Measurements from ENCODE around the gene TVP23C. TPM values are rescaled to one million over a fixed set of nuclear protein-coding genes. Genes with fewer than 3 reads are reported as not detected.

The TVP23C gene
- total RNA-seq, 1 experiment from 2014 or later = 45.5 TPM

GRCh38 chr17:15469260-15469659 lies 94.0 kb downstream of the TVP23C start:
- DNase-seq = no peak
- Histone ChIP-seq H2AFZ (no peak overlapping the region), H3K9me2 (ENCODE audit: insufficient read depth) (no peaks in the 10 kb centered on the region), H3K36me3 (ENCODE audit: low read depth) (no peaks in the 10 kb centered on the region), H3K4me3 (no peak overlapping the region), H3K27me3 (ENCODE audit: insufficient read depth, low read depth) (no peaks in the 10 kb centered on the region), H3K9me3 (ENCODE audit: insufficient read depth, low read depth) (no peaks in the 10 kb centered on the region), H3K4me2 (no peak overlapping the region), H3K79me2 (ENCODE audit: low read depth) (no peaks in the 10 kb centered on the region), H3K4me1 (replicated peaks; ENCODE audit: insufficient read depth) (no peaks in the 10 kb centered on the region), H3F3A (ENCODE audit: insufficient read depth, low read depth) (no peaks in the 10 kb centered on the region), H4K20me1 (ENCODE audit: insufficient read depth) (no peaks in the 10 kb centered on the region), H3K27ac (no peak overlapping the region)
- BruUV-seq (replicated peaks) = no TSS peak
- ChIA-PET CTCF (no interaction called here), POLR2A (ENCODE audit: unreplicated experiment) (no interaction called here)
- no peak for TF ChIP-seq CTCF (conservative IDR thresholded peaks at IDR 0.05)
- TF ChIP-seq EZH2 (IDR thresholded peaks at IDR 0.05; ENCODE audit: low read depth) = no peak
- intact Hi-C loops (cut with micrococcal nuclease; ENCODE audit: unreplicated experiment) = no loop called here

- no peak for DNase-seq
- no peaks in the 10 kb centered on the region for H3F3A ChIP-seq (ENCODE audit: insufficient read depth, low read depth)
- ChIA-PET POLR2A (ENCODE audit: unreplicated experiment) (no interaction called here), CTCF (no interaction called here)
- TF ChIP-seq EZH2 (IDR thresholded peaks at IDR 0.05; ENCODE audit: low read depth) (no peak), CTCF (conservative IDR thresholded peaks at IDR 0.05) (no peak)
- no peaks in the 10 kb centered on the region for H3K79me2 ChIP-seq (ENCODE audit: low read depth)
- H2AFZ ChIP-seq = no peak overlapping the region
- no peaks in the 10 kb centered on the region for H3K9me3 ChIP-seq (ENCODE audit: insufficient read depth, low read depth)
- H3K27me3 ChIP-seq (ENCODE audit: insufficient read depth, low read depth) = no peaks in the 10 kb centered on the region
- H3K4me2 ChIP-seq = no peak overlapping the region
- intact Hi-C loops (cut with micrococcal nuclease; ENCODE audit: unreplicated experiment) = no loop called here
- H3K27ac ChIP-seq = no peak overlapping the region
- no peaks in the 10 kb centered on the region for H3K9me2 ChIP-seq (ENCODE audit: insufficient read depth)
- no peaks in the 10 kb centered on the region for H3K4me1 ChIP-seq (replicated peaks; ENCODE audit: insufficient read depth)
- H3K36me3 ChIP-seq (ENCODE audit: low read depth) = no peaks in the 10 kb centered on the region
- H3K4me3 ChIP-seq = no peak overlapping the region
- H4K20me1 ChIP-seq (ENCODE audit: insufficient read depth) = no peaks in the 10 kb centered on the region
- BruUV-seq (replicated peaks) = no TSS peak
Observed at GRCh38 chr17:15468126-15468525, 95.2 kb downstream of the TVP23C start.

- intact Hi-C loops (cut with micrococcal nuclease; ENCODE audit: unreplicated experiment) = no loop called here
- no TSS peak for BruUV-seq (replicated peaks)
- CTCF ChIA-PET = no interaction called here
Observed at GRCh38 chr17:15467592-15467991, 95.7 kb downstream of the TVP23C start, which contains the start of gene CDRT4. Gene CDRT4, minus strand, starts transcription at chr17:15467621. Its CDS starts 27,383 bp downstream, at chr17:15440238.

More at GRCh38 chr17:15467592-15467991, 95.7 kb downstream of the TVP23C start, which contains the start of gene CDRT4:
- DNase-seq = no peak
- no peak for TF ChIP-seq EZH2 (IDR thresholded peaks at IDR 0.05; ENCODE audit: low read depth)
- TF ChIP-seq CTCF (conservative IDR thresholded peaks at IDR 0.05) = no peak
- Histone ChIP-seq H3K4me1 (replicated peaks; ENCODE audit: insufficient read depth) (no peaks in the 10 kb centered on the region), H3K4me3 (no peak within 1 kb of the TSS), H3F3A (ENCODE audit: insufficient read depth, low read depth) (no peaks in the 10 kb centered on the region), H3K9me2 (ENCODE audit: insufficient read depth) (no peaks in the 10 kb centered on the region), H4K20me1 (ENCODE audit: insufficient read depth) (no peaks in the 10 kb centered on the region), H3K27ac (no peak within 1 kb of the TSS), H3K27me3 (ENCODE audit: insufficient read depth, low read depth) (no peaks in the 10 kb centered on the region), H3K79me2 (ENCODE audit: low read depth) (no peaks in the 10 kb centered on the region), H3K9me3 (ENCODE audit: insufficient read depth, low read depth) (no peaks in the 10 kb centered on the region), H3K4me2 (no peak within 1 kb of the TSS), H2AFZ (no peak within 1 kb of the TSS), H3K36me3 (ENCODE audit: low read depth) (no peaks in the 10 kb centered on the region)
- POLR2A ChIA-PET (ENCODE audit: unreplicated experiment) = no interaction called here

Measured in PC-9 (cell line).